CD4-positive, CD25-positive, alpha-beta regulatory T cell (primary cell): Measurements from ENCODE around the gene GOLT1A. TPM values are rescaled to one million over a fixed set of nuclear protein-coding genes. Genes with fewer than 3 reads are reported as not detected.
A peak's percentile ranks its signal among the peaks of the same experiment; 100 is the strongest.

Source experiments
- ATAC-seq, 2 donors: fragments of 150-1000 bp; cut with Tn5 transposase; one replicate each; pipeline ENCODE4 v1.10.0; 2021; ENCODE audit warnings: low read depth in 2 of 2, moderate number of reproducible peaks in 2 of 2, moderate library complexity in 1 of 2
- DNase-seq, 3 donors: peaks; one replicate each; pipeline versions ENCODE4 v3.0.0 to v3.0.0-alpha.2; 2012 to 2022; ENCODE audit warnings: mixed read lengths in 1 of 3
- H3K27ac ChIP-seq: one replicate; pipeline ENCODE4 v1.7.0; 2013; ENCODE audit warnings: mild to moderate bottlenecking, low read length; ENCODE audit not compliant: insufficient read depth, poor library complexity, severe bottlenecking
- H3K27me3 ChIP-seq: one replicate; pipeline ENCODE4 v1.7.0; 2013; ENCODE audit warnings: low read length; ENCODE audit not compliant: control insufficient read depth, insufficient read depth
- H3K36me3 ChIP-seq: one replicate; pipeline ENCODE4 v1.7.0; 2013; ENCODE audit warnings: mild to moderate bottlenecking, low read length, moderate library complexity; ENCODE audit not compliant: control insufficient read depth, insufficient read depth
- H3K4me1 ChIP-seq: 2 replicates; pipeline ENCODE4 v1.7.0; 2013; ENCODE audit warnings: mild to moderate bottlenecking, low read length; ENCODE audit not compliant: insufficient read depth, control insufficient read depth, poor library complexity, severe bottlenecking
- H3K4me3 ChIP-seq: one replicate; pipeline ENCODE4 v1.7.0; 2013; ENCODE audit warnings: low read depth, mild to moderate bottlenecking, low read length, moderate library complexity
- H3K9me3 ChIP-seq, 2 experiments: 1 replicate in 1 of 2; 2 replicates in 1 of 2; pipeline ENCODE4 v1.7.0; 2013; ENCODE audit warnings: low read length in 2 of 2, mild to moderate bottlenecking in 1 of 2, moderate library complexity in 1 of 2; ENCODE audit not compliant: control insufficient read depth in 2 of 2
- H3K27ac Mint-ChIP-seq, 3 donors: one replicate each; pipeline ENCODE4 v1.8.0; 2020 to 2022; ENCODE audit warnings: mild to moderate bottlenecking in 3 of 3, mixed read lengths in 3 of 3, moderate library complexity in 2 of 3
- H3K27me3 Mint-ChIP-seq: one replicate; pipeline ENCODE4 v1.8.0; 2022; ENCODE audit warnings: mild to moderate bottlenecking, mixed read lengths
- H3K36me3 Mint-ChIP-seq: one replicate; pipeline ENCODE4 v1.8.0; 2020; ENCODE audit warnings: mixed read lengths
- H3K4me1 Mint-ChIP-seq, 4 donors: one replicate each; pipeline ENCODE4 v1.8.0; 2020 to 2022; ENCODE audit warnings: mixed read lengths in 4 of 4, mild to moderate bottlenecking in 1 of 4
- H3K4me3 Mint-ChIP-seq, 4 donors: one replicate each; pipeline ENCODE4 v1.8.0; 2020 to 2022; ENCODE audit warnings: mild to moderate bottlenecking in 4 of 4, mixed read lengths in 4 of 4, moderate library complexity in 3 of 4
- H3K9me3 Mint-ChIP-seq, 7 donors: one replicate each; pipeline ENCODE4 v1.8.0; 2020 to 2022; ENCODE audit warnings: mixed read lengths in 7 of 7, mild to moderate bottlenecking in 3 of 7, moderate library complexity in 2 of 7
- polyA plus RNA-seq, 4 donors: library from polyadenylated mRNA; unstranded; fragments of 300-500 nt; fragmentation: Illumina TruSeq; gene quantifications; one replicate each; pipeline ENCODE4 v1.2.3, GENCODE V29; 2021
- total RNA-seq: library from RNA; stranded (reverse); gene quantifications from one replicate; pipeline ENCODE4 v1.2.3, GENCODE V29; 2022

The GOLT1A gene
- total and polyA plus RNA-seq, 5 donors from 2014 or later = not detected

DNA sequence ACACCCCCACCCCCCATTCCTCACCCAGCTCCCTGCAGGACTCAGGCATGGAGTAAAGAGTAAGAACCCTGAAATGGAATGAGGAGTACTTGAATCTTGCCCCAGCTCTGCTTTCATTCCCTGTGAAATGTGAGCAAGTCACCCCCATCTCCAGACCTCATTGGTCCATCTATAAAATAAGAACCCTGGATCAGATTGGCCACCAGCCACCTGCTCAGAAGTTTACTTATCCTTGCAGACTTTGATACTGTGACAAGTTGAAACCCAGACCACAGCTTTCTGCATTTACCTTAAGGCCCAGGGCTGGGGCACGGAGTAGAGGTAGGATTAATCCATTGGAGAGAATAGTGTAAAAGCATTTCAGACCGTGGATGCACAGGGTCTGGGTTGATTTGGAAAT is 19.7 kb downstream of the GOLT1A start:
- H3K36me3 Mint-ChIP-seq = no peaks in the 10 kb centered on the region
- peak overlapping the region in 1 of 3 donors; percentile 14 for H3K27ac Mint-ChIP-seq
- Histone ChIP-seq H3K4me3 (no peak overlapping the region), H3K4me1 (no peaks in the 10 kb centered on the region), H3K36me3 (no peaks in the 10 kb centered on the region), H3K9me3 (no peaks in the 10 kb centered on the region), H3K27me3 (peaks cover 7% of the 10 kb centered on the region), H3K27ac (no peak overlapping the region)
- ATAC-seq (no peak), DNase-seq (no peak)
- H3K9me3 Mint-ChIP-seq = peaks cover 0 to 5% (median 0%) of the 10 kb centered on the region in 7 donors
- peaks cover 0 to 15% (median 1%) of the 10 kb centered on the region in 4 donors for H3K4me1 Mint-ChIP-seq
- peaks cover 39% of the 10 kb centered on the region for H3K27me3 Mint-ChIP-seq
- no peak overlapping the region for H3K4me3 Mint-ChIP-seq

GRCh38 chr1:204192589-204193352 is 21.0 kb downstream of the GOLT1A start:
- DNase-seq (no peak), ATAC-seq (no peak)
- H3K27me3 Mint-ChIP-seq = peaks cover 46% of the 10 kb centered on the region
- H3K4me1 ChIP-seq = no peaks in the 10 kb centered on the region
- peaks cover 0 to 5% (median 0%) of the 10 kb centered on the region in 7 donors for H3K9me3 Mint-ChIP-seq
- no peak overlapping the region for H3K4me3 ChIP-seq
- H3K27ac ChIP-seq = no peak overlapping the region
- no peaks in the 10 kb centered on the region for H3K36me3 Mint-ChIP-seq
- no peaks in the 10 kb centered on the region for H3K9me3 ChIP-seq
- no peak overlapping the region for H3K27ac Mint-ChIP-seq
- no peak overlapping the region for H3K4me3 Mint-ChIP-seq
- peaks cover 0 to 15% (median 1%) of the 10 kb centered on the region in 4 donors for H3K4me1 Mint-ChIP-seq
- H3K27me3 ChIP-seq = peaks cover 9% of the 10 kb centered on the region
- no peaks in the 10 kb centered on the region for H3K36me3 ChIP-seq

GRCh38 chr1:204192046-204192445 is 21.7 kb downstream of the GOLT1A start:
- Mint-ChIP-seq H3K4me1 (peaks cover 0 to 15% (median 1%) of the 10 kb centered on the region in 4 donors), H3K27me3 (peaks cover 46% of the 10 kb centered on the region), H3K9me3 (peaks cover 0 to 5% (median 0%) of the 10 kb centered on the region in 7 donors)

DNA sequence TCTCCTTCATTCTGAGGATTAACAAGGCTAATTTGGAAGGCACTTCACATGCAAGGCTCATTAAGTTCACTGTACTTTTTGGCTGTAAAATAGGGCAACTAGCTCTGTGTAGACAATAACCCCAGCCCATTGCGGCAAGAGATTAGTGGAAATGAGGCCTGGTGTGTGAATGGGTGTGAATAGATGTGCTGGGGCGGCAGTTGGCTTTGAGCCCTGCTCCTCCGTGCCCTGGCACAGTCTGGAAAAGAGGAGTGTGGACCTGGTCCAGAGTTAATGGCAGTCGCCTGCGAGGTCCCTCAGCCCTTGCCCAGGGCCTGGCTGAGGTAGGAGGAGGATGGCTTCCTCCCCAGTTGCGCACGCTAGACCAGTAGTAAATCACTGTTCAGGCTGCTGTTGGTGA is 22.3 kb downstream of the GOLT1A start:
- DNase-seq (no peak), ATAC-seq (no peak)
- Mint-ChIP-seq H3K36me3 (no peaks in the 10 kb centered on the region), H3K4me1 (peaks cover 0 to 15% (median 1%) of the 10 kb centered on the region in 4 donors), H3K9me3 (peaks cover 0 to 5% (median 0%) of the 10 kb centered on the region in 7 donors), H3K27me3 (peaks cover 46% of the 10 kb centered on the region), H3K4me3 (no peak overlapping the region), H3K27ac (no peak overlapping the region)
- no peaks in the 10 kb centered on the region for H3K36me3 ChIP-seq
- no peak overlapping the region for H3K4me3 ChIP-seq
- H3K9me3 ChIP-seq = no peaks in the 10 kb centered on the region
- H3K4me1 ChIP-seq = no peaks in the 10 kb centered on the region
- H3K27ac ChIP-seq = no peak overlapping the region
- peaks cover 12% of the 10 kb centered on the region for H3K27me3 ChIP-seq

More at GRCh38 chr1:204192046-204192445, 21.7 kb downstream of the GOLT1A start:
- Mint-ChIP-seq H3K27ac (no peak overlapping the region), H3K36me3 (no peaks in the 10 kb centered on the region), H3K4me3 (no peak overlapping the region)
- no peak overlapping the region for H3K4me3 ChIP-seq
- H3K4me1 ChIP-seq = no peaks in the 10 kb centered on the region
- H3K9me3 ChIP-seq = no peaks in the 10 kb centered on the region
- ATAC-seq (no peak), DNase-seq (no peak)
- H3K27ac ChIP-seq = no peak overlapping the region
- peaks cover 12% of the 10 kb centered on the region for H3K27me3 ChIP-seq
- H3K36me3 ChIP-seq = no peaks in the 10 kb centered on the region

DNA sequence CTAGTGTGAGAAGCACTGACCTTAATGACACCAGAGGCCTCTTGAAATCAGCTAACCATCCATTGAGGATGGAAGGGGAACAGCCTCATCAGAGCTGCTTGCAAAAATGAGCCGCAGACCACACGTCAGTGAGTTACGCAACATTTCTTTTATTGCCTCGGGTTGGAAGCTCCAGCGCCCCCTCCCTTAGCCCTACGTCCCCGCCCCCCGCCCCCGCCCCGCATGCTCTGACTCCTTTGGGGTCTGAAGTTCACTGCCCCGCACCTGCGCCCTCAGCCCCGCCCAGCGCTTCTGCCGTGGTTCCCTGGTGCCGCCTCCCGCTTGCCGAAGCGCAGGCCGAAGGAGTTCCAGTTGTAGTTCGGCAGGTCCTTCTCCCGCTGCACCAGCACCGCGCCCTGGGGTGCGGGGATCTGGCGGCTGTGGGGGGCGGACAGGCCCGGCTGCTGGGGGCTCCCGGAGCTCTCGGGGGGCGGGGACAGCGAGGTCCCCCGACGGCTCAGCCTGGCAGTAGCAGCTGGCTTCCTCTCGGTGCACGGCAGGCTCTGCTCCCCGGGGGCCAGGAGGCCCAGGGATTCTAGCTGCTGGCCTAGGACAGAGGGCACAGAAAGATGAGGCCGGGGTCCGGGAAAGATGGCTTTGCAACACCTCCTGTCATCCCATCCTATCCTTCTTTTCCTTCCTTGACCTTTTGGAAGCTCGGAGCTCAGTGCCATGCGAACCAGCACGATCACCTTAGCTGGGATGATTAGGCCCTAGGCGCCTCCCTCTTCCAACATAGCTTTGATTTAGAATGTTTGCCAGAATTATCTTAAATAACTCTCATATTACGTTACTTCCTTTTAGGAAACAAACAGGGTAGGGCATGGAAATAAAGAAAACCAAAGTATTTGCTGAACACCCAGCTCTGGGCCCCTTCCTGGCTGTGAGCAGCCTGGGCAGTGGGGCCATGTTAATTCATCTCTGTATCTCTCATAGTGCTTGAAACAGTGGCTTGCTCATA is 23.3 kb downstream of the GOLT1A start:
- Mint-ChIP-seq H3K4me1 (peaks cover 0 to 15% (median 1%) of the 10 kb centered on the region in 4 donors), H3K27me3 (peaks cover 46% of the 10 kb centered on the region), H3K27ac (peak overlapping the region in 1 of 3 donors; percentile 48), H3K36me3 (no peaks in the 10 kb centered on the region), H3K4me3 (peak overlapping the region in 1 of 4 donors; percentile 38), H3K9me3 (peaks cover 0 to 5% (median 0%) of the 10 kb centered on the region in 7 donors)
- Histone ChIP-seq H3K9me3 (no peaks in the 10 kb centered on the region), H3K36me3 (no peaks in the 10 kb centered on the region), H3K4me1 (no peaks in the 10 kb centered on the region), H3K4me3 (no peak overlapping the region), H3K27me3 (peaks cover 12% of the 10 kb centered on the region), H3K27ac (no peak overlapping the region)
- DNase-seq (no peak), ATAC-seq (no peak)

GRCh38 chr1:204188959-204189639 is 24.7 kb downstream of the GOLT1A start:
- no peak overlapping the region for H3K4me3 ChIP-seq
- no peaks in the 10 kb centered on the region for H3K9me3 ChIP-seq
- H3K4me3 Mint-ChIP-seq = no peak overlapping the region
- H3K36me3 ChIP-seq = no peaks in the 10 kb centered on the region
- H3K4me1 Mint-ChIP-seq = peaks cover 0 to 7% (median 1%) of the 10 kb centered on the region in 4 donors
- DNase-seq = no peak
- H3K27ac Mint-ChIP-seq = no peak overlapping the region
- no peaks in the 10 kb centered on the region for H3K36me3 Mint-ChIP-seq
- peaks cover 12% of the 10 kb centered on the region for H3K27me3 ChIP-seq
- no peaks in the 10 kb centered on the region for H3K4me1 ChIP-seq
- H3K9me3 Mint-ChIP-seq = peaks cover 0 to 2% (median 0%) of the 10 kb centered on the region in 7 donors
- no peak for ATAC-seq
- H3K27me3 Mint-ChIP-seq = peaks cover 50% of the 10 kb centered on the region
- H3K27ac ChIP-seq = no peak overlapping the region

GRCh38 chr1:204186597-204186996 is 27.2 kb downstream of the GOLT1A start:
- Mint-ChIP-seq H3K4me1 (peaks cover 0 to 7% (median 1%) of the 10 kb centered on the region in 4 donors), H3K36me3 (no peaks in the 10 kb centered on the region), H3K9me3 (peaks cover 0 to 3% (median 0%) of the 10 kb centered on the region in 7 donors), H3K27ac (no peak overlapping the region), H3K4me3 (no peak overlapping the region), H3K27me3 (peaks cover 35% of the 10 kb centered on the region)
- DNase-seq (no peak), ATAC-seq (no peak)
- H3K27ac ChIP-seq = no peak overlapping the region
- no peak overlapping the region for H3K4me3 ChIP-seq
- H3K9me3 ChIP-seq = no peaks in the 10 kb centered on the region
- no peaks in the 10 kb centered on the region for H3K4me1 ChIP-seq
- no peaks in the 10 kb centered on the region for H3K36me3 ChIP-seq
- peaks cover 12% of the 10 kb centered on the region for H3K27me3 ChIP-seq
